Gastroesophageal sphincter (tissue), 4 donors: ENCODE results near the gene UBAC2. TPM values are rescaled to one million over a fixed set of nuclear protein-coding genes. Genes with fewer than 3 reads are reported as not detected.
"Not testable (repeated sequence)": the region's sequence is repeated elsewhere in the genome, so short reads cannot be mapped to it uniquely, and the experiment has no call there.

ENCODE experiments used
- ATAC-seq: fragments of 150-250 bp; one replicate; pipeline ENCODE4 v1.9.1; 2016; ENCODE audit warnings: mild to moderate bottlenecking, moderate library complexity
- H3K27ac ChIP-seq, 4 donors: fragments of 200-600 bp; sonication (generic) in 3 of 4; 1 replicate in 3 of 4; 2 replicates in 1 of 4; pipeline ENCODE4 v1.5.1; 2016 to 2019
- H3K27me3 ChIP-seq: fragments of 200-600 bp; sonication (generic); one replicate; pipeline ENCODE4 v1.5.1; 2019
- H3K36me3 ChIP-seq, 2 donors: fragments of 200-600 bp; sonication (generic); one replicate each; pipeline ENCODE4 v1.5.1; 2019; ENCODE audit warnings: control low read depth in 1 of 2
- H3K4me1 ChIP-seq, 3 donors: fragments of 200-600 bp; sonication (generic); 1 replicate in 2 of 3; 2 replicates in 1 of 3; pipeline ENCODE4 v1.5.1; 2016 to 2019; ENCODE audit warnings: control low read depth in 2 of 3
- H3K4me3 ChIP-seq, 2 donors: fragments of 200-600 bp; sonication (generic); one replicate each; pipeline ENCODE4 v1.5.1; 2019; ENCODE audit warnings: mild to moderate bottlenecking in 1 of 2, moderate library complexity in 1 of 2
- H3K9me3 ChIP-seq, 3 donors: fragments of 200-600 bp; sonication (generic); one replicate each; pipeline ENCODE4 v1.5.1; 2017 to 2019; ENCODE audit warnings: control low read depth in 2 of 3
- EP300 ChIP-seq: sonication (generic); formaldehyde crosslinking; IDR thresholded peaks from one replicate; pipeline ENCODE4 v1.6.1; 2017; ENCODE audit warnings: antibody characterized with exemption, mild to moderate bottlenecking
- POLR2A ChIP-seq, 2 donors: fragments of 450-650 bp; IDR thresholded peaks; one replicate each; pipeline ENCODE4 v1.6.1; 2017; ENCODE audit warnings: antibody characterized with exemption in 2 of 2, mild to moderate bottlenecking in 2 of 2, moderate library complexity in 1 of 2
- POLR2AphosphoS5 ChIP-seq: sonication (generic); formaldehyde crosslinking; IDR thresholded peaks from one replicate; pipeline ENCODE4 v1.6.1; 2017; ENCODE audit warnings: antibody characterized with exemption
- WGBS, 2 donors: methylation state at CpG; one replicate each; pipeline ENCODE4 v1.1.5; 2018; ENCODE audit warnings: low coverage in 1 of 2; 5-methylcytosine and 5-hydroxymethylcytosine counted together
- total RNA-seq, 4 donors: library from RNA; depleted of rRNA; stranded (reverse); fragments of >200 nt; gene quantifications; one replicate each; pipeline ENCODE4 v1.1.0, GENCODE V29; 2016
- TF ChIP-seq, protein P1 (sequence below), 4 experiments: fragments of 200-600 bp in 2 of 4; fragments of 450-650 bp in 2 of 4; sonication (generic) in 1 of 4; IDR thresholded peaks; one replicate each; pipeline ENCODE4 v1.5.1; 2017 to 2019; ENCODE audit warnings: antibody characterized with exemption in 4 of 4, mild to moderate bottlenecking in 2 of 4, moderate library complexity in 2 of 4

The UBAC2 gene
- total RNA-seq, 4 donors from 2014 or later = 45.0 to 59.6 (median 52.2) TPM

DNA sequence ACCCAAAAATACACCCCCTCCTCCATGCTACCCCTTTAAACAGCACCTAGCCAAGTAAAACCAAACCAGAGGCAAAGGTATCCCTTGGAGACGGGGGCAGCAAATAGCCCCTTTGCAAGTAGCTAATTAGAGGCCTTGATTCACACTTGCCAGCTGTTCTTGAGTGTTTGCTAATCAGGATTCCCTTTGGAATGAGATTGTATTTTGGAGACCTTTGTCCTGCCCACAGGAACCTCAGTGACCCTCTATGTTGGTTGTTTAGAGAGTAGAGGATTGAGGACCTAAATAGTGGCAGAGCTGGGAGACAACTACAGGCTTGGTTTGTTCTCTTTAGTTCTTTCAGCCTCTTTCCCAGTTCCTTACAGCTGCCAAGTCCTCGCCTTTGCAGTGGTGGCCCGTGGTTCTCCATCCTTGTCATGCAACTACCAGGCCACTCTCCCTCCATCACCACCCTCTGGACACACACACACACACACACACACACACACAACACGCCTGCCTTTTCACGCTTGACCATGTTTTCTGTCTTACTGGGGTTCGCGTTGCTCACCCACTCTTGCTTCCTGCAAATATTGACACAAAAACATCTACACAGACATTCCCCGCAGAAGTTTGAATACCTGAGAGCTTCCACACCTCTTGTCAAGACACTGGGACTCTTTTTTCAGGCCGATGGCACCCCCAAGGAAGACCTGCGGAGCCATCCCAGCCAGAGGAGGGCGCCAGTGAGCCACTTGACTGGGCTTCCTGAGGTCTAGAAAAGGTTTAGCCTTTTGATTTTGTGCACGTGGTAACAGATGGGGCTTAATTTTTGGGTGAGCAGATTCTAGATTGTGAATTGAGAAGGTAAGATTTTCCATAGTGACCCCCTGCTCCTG, 186.5 kb downstream of the UBAC2 start:
- Histone ChIP-seq H3K9me3 (no peaks in the 10 kb centered on the region), H3K36me3 (peaks cover 0 to 32% of the 10 kb centered on the region in 2 donors), H3K4me1 (no peaks in the 10 kb centered on the region), H3K4me3 (no peak overlapping the region), H3K27ac (no peak overlapping the region), H3K27me3 (no peaks in the 10 kb centered on the region)
- TF ChIP-seq, protein P1, sequence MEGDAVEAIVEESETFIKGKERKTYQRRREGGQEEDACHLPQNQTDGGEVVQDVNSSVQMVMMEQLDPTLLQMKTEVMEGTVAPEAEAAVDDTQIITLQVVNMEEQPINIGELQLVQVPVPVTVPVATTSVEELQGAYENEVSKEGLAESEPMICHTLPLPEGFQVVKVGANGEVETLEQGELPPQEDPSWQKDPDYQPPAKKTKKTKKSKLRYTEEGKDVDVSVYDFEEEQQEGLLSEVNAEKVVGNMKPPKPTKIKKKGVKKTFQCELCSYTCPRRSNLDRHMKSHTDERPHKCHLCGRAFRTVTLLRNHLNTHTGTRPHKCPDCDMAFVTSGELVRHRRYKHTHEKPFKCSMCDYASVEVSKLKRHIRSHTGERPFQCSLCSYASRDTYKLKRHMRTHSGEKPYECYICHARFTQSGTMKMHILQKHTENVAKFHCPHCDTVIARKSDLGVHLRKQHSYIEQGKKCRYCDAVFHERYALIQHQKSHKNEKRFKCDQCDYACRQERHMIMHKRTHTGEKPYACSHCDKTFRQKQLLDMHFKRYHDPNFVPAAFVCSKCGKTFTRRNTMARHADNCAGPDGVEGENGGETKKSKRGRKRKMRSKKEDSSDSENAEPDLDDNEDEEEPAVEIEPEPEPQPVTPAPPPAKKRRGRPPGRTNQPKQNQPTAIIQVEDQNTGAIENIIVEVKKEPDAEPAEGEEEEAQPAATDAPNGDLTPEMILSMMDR (IDR thresholded peaks at IDR 0.05) = peak in 2 of 4 experiments; percentile 30 to 43
- TF ChIP-seq POLR2A (IDR thresholded peaks at IDR 0.05) (no peak), EP300 (no peak), POLR2AphosphoS5 (no peak)
- no peak for ATAC-seq
- WGBS, 2 donors = 58 to 67% methylated on average over 1 to 6 of the region's 12 CpGs

DNA sequence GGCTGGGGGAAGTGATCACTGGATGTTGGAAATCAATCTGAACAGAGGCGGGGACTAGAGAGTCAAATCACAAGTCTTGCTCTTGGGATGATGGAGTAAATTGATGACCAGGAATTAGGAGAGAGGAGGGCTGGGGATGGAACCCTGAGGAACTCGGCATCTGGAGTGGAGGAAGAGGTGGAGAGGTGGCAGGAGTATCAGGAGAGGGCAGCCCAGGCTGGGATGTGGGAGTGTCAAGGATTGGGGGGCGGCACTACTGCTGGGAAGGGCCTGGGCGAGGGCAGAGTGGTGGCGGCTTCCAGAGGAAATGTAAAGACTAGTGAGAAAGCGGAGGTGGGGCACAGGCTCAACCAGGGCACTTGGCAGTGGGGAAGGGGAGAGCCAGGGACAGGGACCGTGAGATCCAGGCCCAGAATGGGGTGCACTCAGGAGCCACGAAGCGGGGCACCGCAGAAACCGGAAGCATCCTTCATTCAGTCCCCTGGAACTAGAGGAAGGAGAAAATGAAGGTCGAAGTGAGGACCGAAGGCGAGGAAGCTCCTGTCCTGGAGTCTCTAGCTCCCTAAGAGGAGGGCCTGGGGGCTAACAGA, 187.8 kb downstream of the UBAC2 start:
- Histone ChIP-seq H3K9me3 (no peaks in the 10 kb centered on the region), H3K4me1 (no peaks in the 10 kb centered on the region), H3K36me3 (peaks cover 0 to 32% of the 10 kb centered on the region in 2 donors), H3K27ac (no peak overlapping the region), H3K4me3 (no peak overlapping the region), H3K27me3 (no peaks in the 10 kb centered on the region)
- WGBS, 2 donors = 92 to 95% methylated on average over 5 to 14 of the region's 14 CpGs
- TF ChIP-seq, protein P1 (IDR thresholded peaks at IDR 0.05) = no peak
- TF ChIP-seq POLR2A (IDR thresholded peaks at IDR 0.05) (no peak), EP300 (no peak), POLR2AphosphoS5 (no peak)
- ATAC-seq = no peak

DNA sequence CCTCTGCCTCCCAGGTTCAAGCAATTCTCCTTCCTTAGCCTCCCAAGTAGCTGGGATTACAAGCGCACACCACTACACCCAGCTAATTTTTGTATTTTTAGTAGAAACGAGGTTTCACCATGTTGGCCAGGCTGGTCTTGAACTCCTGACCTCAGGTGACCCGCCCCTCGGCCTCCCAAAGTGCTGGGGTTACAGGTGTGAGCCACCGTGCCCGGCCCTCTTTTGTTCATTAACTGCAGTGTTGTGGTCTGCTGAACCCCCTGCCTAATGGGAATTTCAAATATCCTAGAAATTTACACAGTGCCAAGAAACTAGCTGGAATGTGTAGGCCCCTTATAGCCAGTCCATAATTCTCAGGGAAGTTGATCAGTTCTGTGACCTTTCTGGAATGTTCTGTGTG, 188.4 kb downstream of the UBAC2 start:
- WGBS, 2 donors = 98% methylated on average over 5 of the region's 6 CpGs; no CpG with 5 or more reads in 1 of the 2 donors
- H3K4me3 ChIP-seq, H3K4me1 ChIP-seq, H3K27ac ChIP-seq, ATAC-seq, H3K9me3 ChIP-seq, H3K27me3 ChIP-seq: not testable (repeated sequence)
- peaks cover 0 to 32% of the 10 kb centered on the region in 2 donors for H3K36me3 ChIP-seq

DNA sequence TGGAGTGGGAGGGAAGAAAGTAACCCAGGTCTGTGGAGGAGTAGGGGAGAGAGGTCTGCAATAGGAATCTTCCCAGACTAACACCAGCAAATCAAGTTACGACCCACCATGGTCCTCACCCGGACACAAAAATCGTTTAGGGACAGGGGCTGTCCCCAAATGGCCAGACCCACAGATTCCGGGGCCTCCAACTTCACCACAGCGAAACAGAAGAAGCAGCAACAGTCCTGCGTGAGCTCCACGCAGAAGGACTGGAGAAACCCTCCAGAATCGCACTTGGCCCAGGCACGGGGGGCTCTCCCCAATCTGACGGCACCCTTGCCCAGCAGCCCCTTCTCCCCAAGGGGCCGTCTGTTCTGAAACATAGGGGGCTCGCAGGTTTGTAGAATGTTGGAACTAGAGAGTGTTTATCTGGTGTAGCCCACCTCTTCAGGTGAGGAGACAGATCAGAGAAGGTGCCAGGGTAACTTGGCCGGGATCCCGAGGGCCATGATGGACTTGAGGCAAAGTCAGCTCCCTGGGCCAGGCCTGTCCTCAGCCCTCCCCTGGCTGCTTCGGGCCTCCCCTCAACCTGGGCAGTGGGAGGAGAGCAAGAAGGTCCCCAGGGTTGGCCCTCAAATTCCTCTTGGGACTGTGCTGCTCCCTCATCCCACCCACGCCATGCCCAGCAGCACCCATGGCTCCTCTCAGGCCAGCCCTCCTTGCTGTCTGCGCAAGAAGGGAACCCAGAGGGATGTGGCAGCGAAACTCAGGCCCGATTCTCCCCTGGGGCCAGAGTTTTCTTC, 189.1 kb downstream of the UBAC2 start:
- WGBS, 2 donors = 91 to 93% methylated on average over 3 to 9 of the region's 19 CpGs

More for the DNA sequence above, 189.1 kb downstream of the UBAC2 start:
- H3K4me3 ChIP-seq = no peak overlapping the region
- no peak for ATAC-seq
- no peaks in the 10 kb centered on the region for H3K27me3 ChIP-seq
- H3K4me1 ChIP-seq = no peaks in the 10 kb centered on the region
- no peaks in the 10 kb centered on the region for H3K9me3 ChIP-seq
- TF ChIP-seq, protein P1 (IDR thresholded peaks at IDR 0.05) = no peak
- TF ChIP-seq POLR2A (IDR thresholded peaks at IDR 0.05) (no peak), EP300 (no peak), POLR2AphosphoS5 (no peak)
- no peak overlapping the region for H3K27ac ChIP-seq
- peaks cover 0 to 29% of the 10 kb centered on the region in 2 donors for H3K36me3 ChIP-seq
